GM23248 (cell line): ENCODE data around the gene SERPIND1.

ENCODE experiments used
- EZH2 ChIP-seq: fragments of 200-600 bp; sonication (generic); IDR thresholded peaks from 2 replicates; pipeline ENCODE4 v1.6.1; 2018; ENCODE audit warnings: antibody characterized with exemption, mild to moderate bottlenecking; ENCODE audit not compliant: insufficient read depth, poor library complexity, severe bottlenecking
- EZH2phosphoT487 ChIP-seq: fragments of 200-600 bp; sonication (generic); IDR thresholded peaks from 2 replicates; pipeline ENCODE4 v1.6.1; 2018; ENCODE audit warnings: antibody characterized with exemption, moderate library complexity, mild to moderate bottlenecking, low read depth; ENCODE audit not compliant: insufficient read depth

DNA sequence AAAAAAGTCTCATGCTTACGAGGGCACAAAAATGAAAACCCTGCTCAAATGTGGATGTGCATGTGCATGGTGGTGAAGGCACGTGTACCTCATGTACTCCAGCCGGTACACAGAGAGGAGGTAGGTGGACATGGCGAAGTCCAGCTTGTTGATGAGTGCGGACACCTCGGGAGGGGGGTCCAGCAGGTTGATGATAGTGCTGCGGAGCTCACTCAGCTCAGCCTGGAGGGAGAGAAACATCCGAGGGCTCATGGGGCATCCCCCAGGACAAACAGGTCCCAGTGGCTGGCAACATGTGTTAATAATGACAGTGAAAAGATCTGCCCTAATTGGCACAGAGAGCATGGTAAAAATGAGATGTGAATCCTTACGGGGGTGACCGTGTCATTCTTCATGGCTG, 9.2 kb upstream of the SERPIND1 start:
- no peak for TF ChIP-seq EZH2
- no peak for TF ChIP-seq EZH2phosphoT487
